NCI-H774 (cell line): ENCODE results near the gene TRIM7.
"Not testable (repeated sequence)": the region's sequence is repeated elsewhere in the genome, so short reads cannot be mapped to it uniquely, and the experiment has no call there.

ENCODE experiments used
- DNase-seq: peaks from one replicate; lab custom pipeline; 2025; lab: John Stamatoyannopoulos, UW

The TRIM7 gene

GRCh38 chr5:181233088-181233800 is 28.2 kb upstream of the TRIM7 start:
- DNase-seq, result no peak

GRCh38 chr5:181232593-181232992 is 27.6 kb upstream of the TRIM7 start:
- no peak for DNase-seq

GRCh38 chr5:181231432-181231831 is 26.4 kb upstream of the TRIM7 start:
- no peak for DNase-seq

GRCh38 chr5:181230551-181230950 is 25.6 kb upstream of the TRIM7 start:
- no peak for DNase-seq

GRCh38 chr5:181229996-181230395 is 25.0 kb upstream of the TRIM7 start:
- no peak for DNase-seq

GRCh38 chr5:181224390-181225229 is 19.6 kb upstream of the TRIM7 start:
- DNase-seq, result no peak

- no peak for DNase-seq
Measured at GRCh38 chr5:181223729-181224389, 18.9 kb upstream of the TRIM7 start.

GRCh38 chr5:181223058-181223728 is 18.2 kb upstream of the TRIM7 start, which contains the start of gene TRIM41:
TRIM41 (plus strand) TSS chr5:181223281; CDS start chr5:181224000, 719 bp downstream.
- no peak for DNase-seq

GRCh38 chr5:181222630-181223057 is 17.6 kb upstream of the TRIM7 start:
- DNase-seq, result no peak

GRCh38 chr5:181221792-181222629 is 17.0 kb upstream of the TRIM7 start:
- DNase-seq, result no peak

- no peak for DNase-seq
Measured at GRCh38 chr5:181221105-181221791, 16.3 kb upstream of the TRIM7 start.

- DNase-seq, result no peak
Measured at GRCh38 chr5:181220178-181220515, 15.2 kb upstream of the TRIM7 start.

GRCh38 chr5:181219262-181220177 is 14.5 kb upstream of the TRIM7 start:
- no peak for DNase-seq

GRCh38 chr5:181218795-181219124 is 13.8 kb upstream of the TRIM7 start:
- no peak for DNase-seq

GRCh38 chr5:181217803-181218062 is 12.7 kb upstream of the TRIM7 start:
- DNase-seq, result no peak

- no peak for DNase-seq
Measured at GRCh38 chr5:181217111-181217802, 12.3 kb upstream of the TRIM7 start.

- no peak for DNase-seq
Measured at GRCh38 chr5:181215997-181216989, 11.3 kb upstream of the TRIM7 start.

GRCh38 chr5:181214249-181214648 is 9.3 kb upstream of the TRIM7 start:
- not testable (repeated sequence) for DNase-seq
